Panc1 (cell line): Measurements from ENCODE around the gene ATP13A2.
"Not testable (repeated sequence)": the region's sequence is repeated elsewhere in the genome, so short reads cannot be mapped to it uniquely, and the experiment has no call there.

ENCODE experiments used
- CTCF ChIP-seq: fragments of 450-650 bp; IDR thresholded peaks from 2 replicates; pipeline ENCODE4 v1.5.1; 2017; ENCODE audit warnings: mild to moderate bottlenecking
- POLR2AphosphoS5 ChIP-seq: IDR thresholded peaks from 2 replicates; pipeline ENCODE4 v1.6.1; 2012; ENCODE audit warnings: mild to moderate bottlenecking, low read depth, low read length, moderate library complexity

GRCh38 chr1:16945512-16945911 is 66.2 kb downstream of the ATP13A2 start:
- not testable (repeated sequence) for TF ChIP-seq CTCF, POLR2AphosphoS5
